Ureter (tissue), 1 donor: ENCODE measurements around the gene ADD2. TPM values are rescaled to one million over a fixed set of nuclear protein-coding genes. Genes with fewer than 3 reads are reported as not detected.

Source experiments
- total RNA-seq: library from RNA; stranded (reverse); gene quantifications from one replicate; pipeline ENCODE4 v1.2.4, GENCODE V29; 2023
- donor health status: DM: yes; HTN: yes; CAD: no.

ADD2 gene
- total RNA-seq, 1 donor from 2014 or later: 2.1 TPM

Other genes with a start within 250 kb of the ADD2 start
- gene TGFA, start 214.4 kb downstream of the ADD2 start, total RNA-seq: 17.8 TPM
- gene FIGLA, start 22.4 kb upstream of the ADD2 start, total RNA-seq: not detected
- gene CLEC4F, start 52.4 kb upstream of the ADD2 start, total RNA-seq: 1.2 TPM
- 1.3 TPM for gene CD207, start 67.6 kb upstream of the ADD2 start, total RNA-seq
- gene VAX2, start 132.4 kb upstream of the ADD2 start, total RNA-seq: 0.44 TPM
- gene ATP6V1B1, start 167.7 kb upstream of the ADD2 start, total RNA-seq: 2.4 TPM
- 1.8 TPM for gene ANKRD53, start 210.4 kb upstream of the ADD2 start, total RNA-seq
- gene TEX261, start 226.7 kb upstream of the ADD2 start, total RNA-seq: 74.5 TPM